Skeletal muscle tissue (tissue), 4 donors: Measurements from ENCODE around the gene HOXC9. TPM values are rescaled to one million over a fixed set of nuclear protein-coding genes. Genes with fewer than 3 reads are reported as not detected.
A peak's percentile ranks its signal among the peaks of the same experiment; 100 is the strongest.

Source experiments
- H3K27ac ChIP-seq: one replicate; pipeline ENCODE4 v1.7.0; 2013; ENCODE audit warnings: mild to moderate bottlenecking, low read depth, low read length, inconsistent platforms
- H3K27me3 ChIP-seq, 3 donors: one replicate each; pipeline ENCODE4 v1.7.0; 2013; ENCODE audit warnings: low read length in 3 of 3; ENCODE audit not compliant: control insufficient read depth in 3 of 3, insufficient read depth in 3 of 3
- H3K36me3 ChIP-seq, 3 donors: one replicate each; pipeline ENCODE4 v1.7.0; 2013; ENCODE audit warnings: low read length in 3 of 3; ENCODE audit not compliant: control insufficient read depth in 3 of 3, insufficient read depth in 3 of 3
- H3K4me1 ChIP-seq, 3 donors: one replicate each; pipeline ENCODE4 v1.7.0; 2013; ENCODE audit warnings: low read length in 3 of 3, mild to moderate bottlenecking in 3 of 3; ENCODE audit not compliant: control insufficient read depth in 3 of 3, insufficient read depth in 3 of 3
- H3K4me3 ChIP-seq, 3 donors: one replicate each; pipeline ENCODE4 v1.7.0; 2013; ENCODE audit warnings: low read length in 3 of 3
- H3K9ac ChIP-seq, 3 donors: one replicate each; pipeline ENCODE4 v1.7.0; 2013; ENCODE audit warnings: low read length in 3 of 3, mild to moderate bottlenecking in 3 of 3, moderate library complexity in 2 of 3, low read depth in 1 of 3
- H3K9me3 ChIP-seq, 3 donors: one replicate each; pipeline ENCODE4 v1.7.0; 2013; ENCODE audit warnings: low read length in 3 of 3; ENCODE audit not compliant: control insufficient read depth in 3 of 3
- total RNA-seq: library from RNA; depleted of rRNA; stranded (reverse); fragments of >200 nt; gene quantifications from one replicate; pipeline ENCODE4 v1.2.3, GENCODE V29; 2014
- donor health status: Osteomylitis.

The HOXC9 gene
- total RNA-seq, 1 donor from 2014 or later, result 4.2 TPM

DNA sequence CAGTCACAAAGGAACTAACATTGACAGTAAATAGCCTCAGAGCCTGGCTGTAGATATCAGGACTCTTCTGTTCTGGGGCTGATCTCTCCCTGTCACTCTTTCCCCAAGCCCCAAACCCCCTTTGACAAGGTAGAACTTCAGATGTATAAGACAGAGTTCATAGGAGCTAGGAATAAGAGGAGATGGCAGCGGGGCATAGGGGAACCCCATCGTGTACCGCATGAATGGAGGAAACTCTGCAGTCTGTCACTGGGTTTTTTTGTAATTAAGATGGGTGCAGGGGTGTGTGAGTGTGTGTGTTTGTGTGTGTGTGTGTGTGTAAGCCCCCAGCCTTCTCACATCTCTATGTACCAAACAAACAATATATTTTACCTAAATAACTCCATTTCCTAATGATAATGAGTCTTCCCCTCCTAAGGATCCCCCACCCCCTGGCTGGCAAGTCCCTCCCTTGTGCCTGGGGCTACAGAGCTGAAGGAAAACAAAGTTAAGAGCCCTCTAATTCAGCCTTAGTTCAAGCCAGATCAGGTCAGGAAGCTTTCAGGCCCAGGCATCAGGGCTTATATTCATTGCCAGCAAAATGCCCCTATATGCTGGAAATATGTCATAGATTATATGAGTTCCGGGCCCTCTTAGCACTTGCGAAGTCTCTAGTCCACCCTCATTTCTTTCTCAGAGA lies 44.6 kb downstream of the HOXC9 start:
- Histone ChIP-seq H3K27ac (peak overlapping the region; percentile 37), H3K9ac (no peak overlapping the region), H3K9me3 (no peaks in the 10 kb centered on the region), H3K4me1 (peaks cover 17 to 22% (median 18%) of the 10 kb centered on the region in 3 donors), H3K36me3 (no peaks in the 10 kb centered on the region), H3K4me3 (no peak overlapping the region), H3K27me3 (peaks cover 0 to 3% (median 3%) of the 10 kb centered on the region in 3 donors)

DNA sequence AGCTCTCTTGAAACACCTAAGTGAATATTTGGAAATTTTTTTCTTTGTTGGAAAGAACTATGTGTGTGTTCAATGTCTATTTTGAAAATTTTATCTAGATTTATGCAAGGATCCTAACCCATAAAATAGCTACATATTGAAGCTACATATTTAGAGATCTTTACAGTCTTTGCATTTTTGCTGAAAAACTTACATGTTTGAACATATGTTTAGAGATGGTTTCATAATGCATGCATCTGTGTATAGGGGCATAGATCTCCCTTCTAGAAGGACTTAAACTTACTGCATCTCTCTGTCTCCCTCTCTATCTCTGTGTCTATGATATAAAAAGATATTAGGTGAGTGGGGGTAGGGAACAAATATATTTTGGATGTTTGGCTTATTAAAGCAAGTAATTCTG lies 45.4 kb downstream of the HOXC9 start:
- H3K9me3 ChIP-seq, result no peaks in the 10 kb centered on the region
- H3K9ac ChIP-seq, result no peak overlapping the region
- H3K36me3 ChIP-seq, result no peaks in the 10 kb centered on the region
- H3K4me1 ChIP-seq, result peaks cover 15 to 19% (median 17%) of the 10 kb centered on the region in 3 donors
- peaks cover 0 to 3% (median 3%) of the 10 kb centered on the region in 3 donors for H3K27me3 ChIP-seq
- no peak overlapping the region for H3K4me3 ChIP-seq
- H3K27ac ChIP-seq, result no peak overlapping the region

DNA sequence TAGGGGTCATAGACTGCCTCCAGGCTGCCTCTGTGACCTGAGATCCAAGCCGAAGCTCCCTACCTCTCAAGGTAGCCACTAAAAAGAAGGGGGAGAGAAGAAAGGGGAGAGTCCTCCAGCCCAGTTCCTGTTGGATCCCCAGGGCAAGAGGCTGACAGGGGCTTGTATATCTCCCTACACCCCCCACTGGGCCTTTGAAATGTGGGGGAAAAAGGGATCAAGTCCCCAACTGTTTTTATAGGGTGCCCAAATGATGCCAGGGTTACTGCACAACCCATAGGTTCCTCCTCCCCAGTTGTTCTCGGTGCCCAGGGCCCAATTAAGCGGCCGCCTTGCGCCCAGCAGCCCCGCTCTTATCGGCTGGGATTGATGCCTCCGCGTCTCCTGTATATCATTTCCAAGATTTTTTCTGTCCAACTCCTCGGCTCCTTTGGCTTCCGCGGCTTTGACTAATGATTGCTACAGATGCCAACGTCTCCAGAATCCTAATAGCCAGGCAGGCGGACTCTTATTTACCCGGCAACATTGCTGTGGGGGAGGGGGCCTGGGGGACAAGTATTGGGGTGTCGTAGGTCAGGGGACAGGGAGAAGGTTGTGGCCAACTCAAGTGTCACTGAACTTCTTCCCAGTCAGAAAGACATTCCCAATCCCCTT lies 46.0 kb downstream of the HOXC9 start:
- no peaks in the 10 kb centered on the region for H3K36me3 ChIP-seq
- H3K4me1 ChIP-seq, result peaks cover 15 to 22% (median 17%) of the 10 kb centered on the region in 3 donors
- no peak overlapping the region for H3K4me3 ChIP-seq
- no peaks in the 10 kb centered on the region for H3K9me3 ChIP-seq
- no peak overlapping the region for H3K27ac ChIP-seq
- H3K27me3 ChIP-seq, result peaks cover 0 to 3% (median 3%) of the 10 kb centered on the region in 3 donors
- H3K9ac ChIP-seq, result no peak overlapping the region

DNA sequence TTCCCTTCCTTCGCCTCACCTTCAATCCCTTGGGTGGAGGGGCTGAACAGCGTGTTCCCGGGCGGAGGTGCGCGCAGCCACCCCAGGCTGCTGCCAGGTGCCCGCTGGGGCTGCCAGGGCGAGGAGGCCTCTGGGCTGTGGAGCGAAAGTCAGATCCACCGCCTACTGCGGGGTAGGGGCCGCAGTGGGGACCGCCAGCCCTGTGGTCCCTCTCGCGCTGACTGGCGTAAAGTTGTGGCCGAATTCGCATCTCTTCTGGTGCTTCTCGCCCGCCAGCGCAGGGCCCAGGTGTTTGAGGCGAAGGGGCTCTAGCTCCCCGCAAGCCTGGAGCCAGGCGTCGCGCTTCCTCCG lies 46.8 kb downstream of the HOXC9 start:
- Histone ChIP-seq H3K36me3 (no peaks in the 10 kb centered on the region), H3K4me3 (no peak overlapping the region), H3K9ac (no peak overlapping the region), H3K4me1 (peaks cover 15 to 25% (median 17%) of the 10 kb centered on the region in 3 donors), H3K27me3 (peaks cover 0 to 3% (median 3%) of the 10 kb centered on the region in 3 donors), H3K9me3 (no peaks in the 10 kb centered on the region), H3K27ac (no peak overlapping the region)

DNA sequence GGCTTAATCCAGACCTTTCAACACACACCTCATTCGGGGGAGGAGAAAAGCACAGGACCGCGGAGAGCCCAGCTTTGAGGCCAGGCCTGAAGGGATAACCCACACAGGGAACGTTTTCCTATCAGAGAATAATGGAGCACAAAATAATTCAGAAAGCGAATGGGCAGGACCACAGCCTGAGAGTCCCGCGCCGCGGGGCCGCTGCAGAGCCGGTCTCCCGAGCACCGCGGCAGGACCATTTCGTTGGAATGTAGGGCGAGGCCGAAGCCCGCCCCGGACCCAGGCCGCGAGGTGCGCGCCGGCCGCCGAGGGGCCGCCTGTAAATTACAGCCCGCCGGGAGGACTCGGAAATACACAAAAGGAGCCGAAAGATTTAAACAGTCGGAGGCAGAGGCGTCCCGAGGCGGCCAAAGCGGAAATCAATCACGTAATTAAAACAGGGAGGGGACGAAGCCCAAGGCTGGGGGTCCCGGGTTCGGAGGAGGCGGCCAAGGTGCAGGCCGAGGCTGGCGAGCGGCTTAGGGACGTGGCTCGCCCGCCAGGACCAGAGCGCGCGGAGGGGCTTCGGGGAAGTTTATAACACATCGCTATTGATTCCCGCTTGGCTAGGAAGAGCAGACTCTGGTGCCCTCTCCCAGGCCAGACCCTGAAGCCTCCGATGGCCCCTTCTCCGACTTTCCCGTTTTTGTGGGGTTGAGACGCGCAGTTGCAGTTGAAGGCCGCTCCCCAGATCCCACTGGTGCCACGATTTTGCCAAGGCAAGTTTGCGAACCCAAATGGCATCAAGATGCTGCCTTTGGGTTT lies 47.4 kb downstream of the HOXC9 start:
- H3K4me3 ChIP-seq, result no peak overlapping the region
- H3K9me3 ChIP-seq, result no peaks in the 10 kb centered on the region
- H3K4me1 ChIP-seq, result peaks cover 15 to 25% (median 17%) of the 10 kb centered on the region in 3 donors
- no peaks in the 10 kb centered on the region for H3K36me3 ChIP-seq
- peaks cover 0 to 3% (median 3%) of the 10 kb centered on the region in 3 donors for H3K27me3 ChIP-seq
- H3K27ac ChIP-seq, result no peak overlapping the region
- no peak overlapping the region for H3K9ac ChIP-seq

DNA sequence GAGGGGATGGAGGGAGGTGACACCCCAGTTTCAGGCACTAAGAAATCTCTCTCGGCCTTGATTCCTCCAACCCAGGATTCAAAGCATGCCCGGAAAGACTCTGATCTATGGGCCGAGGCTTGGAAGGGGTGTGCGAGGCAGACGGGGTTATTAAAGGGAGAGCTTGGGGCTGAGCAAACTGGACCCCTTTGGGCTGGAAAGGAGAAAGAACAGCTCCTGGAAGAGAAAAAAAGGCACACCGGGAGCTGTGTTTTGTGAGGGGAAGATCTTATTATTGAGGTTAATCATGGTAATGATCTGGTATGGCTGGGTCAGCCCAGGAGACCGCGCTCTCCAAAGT lies 48.0 kb downstream of the HOXC9 start:
- no peaks in the 10 kb centered on the region for H3K9me3 ChIP-seq
- peaks cover 15 to 26% (median 19%) of the 10 kb centered on the region in 3 donors for H3K4me1 ChIP-seq
- H3K27ac ChIP-seq, result no peak overlapping the region
- H3K4me3 ChIP-seq, result no peak overlapping the region
- no peak overlapping the region for H3K9ac ChIP-seq
- no peaks in the 10 kb centered on the region for H3K36me3 ChIP-seq
- peaks cover 0 to 3% (median 3%) of the 10 kb centered on the region in 3 donors for H3K27me3 ChIP-seq

DNA sequence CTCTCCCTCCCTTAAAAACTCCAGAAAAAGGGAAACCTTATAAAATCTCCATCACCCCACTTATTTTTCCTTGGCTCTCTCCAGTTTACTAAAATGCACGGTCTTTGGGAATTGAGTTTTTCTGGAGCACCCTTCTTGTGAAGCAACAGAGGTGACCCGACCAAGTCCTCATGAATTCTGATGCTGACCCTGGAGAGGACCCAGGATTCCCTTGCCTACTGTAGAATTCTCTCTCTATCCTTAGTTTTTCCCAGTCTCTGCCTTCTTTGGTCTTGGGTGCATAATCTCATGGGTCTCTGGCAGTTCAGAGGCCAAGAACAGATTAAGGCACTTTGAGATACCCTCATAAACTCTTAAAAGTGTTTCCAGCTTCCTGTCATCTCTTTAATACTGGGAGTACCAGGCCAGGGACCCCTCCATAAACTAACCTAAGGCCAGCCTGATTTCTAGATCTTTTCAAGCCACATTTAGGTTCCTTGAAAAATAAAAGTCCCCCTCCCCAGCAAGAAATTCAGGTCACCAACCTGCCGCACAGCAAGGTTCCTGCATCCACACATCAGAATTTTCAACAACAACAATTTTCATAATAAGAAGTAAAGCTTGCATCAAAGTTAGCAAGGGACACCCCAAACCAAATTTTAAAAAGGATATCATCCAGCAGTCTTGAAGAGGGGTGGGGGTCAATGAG lies 48.6 kb downstream of the HOXC9 start:
- Histone ChIP-seq H3K4me1 (peaks cover 12 to 25% (median 16%) of the 10 kb centered on the region in 3 donors), H3K27me3 (peaks cover 0 to 3% (median 3%) of the 10 kb centered on the region in 3 donors), H3K9me3 (no peaks in the 10 kb centered on the region), H3K36me3 (no peaks in the 10 kb centered on the region), H3K27ac (no peak overlapping the region), H3K4me3 (no peak overlapping the region), H3K9ac (no peak overlapping the region)

DNA sequence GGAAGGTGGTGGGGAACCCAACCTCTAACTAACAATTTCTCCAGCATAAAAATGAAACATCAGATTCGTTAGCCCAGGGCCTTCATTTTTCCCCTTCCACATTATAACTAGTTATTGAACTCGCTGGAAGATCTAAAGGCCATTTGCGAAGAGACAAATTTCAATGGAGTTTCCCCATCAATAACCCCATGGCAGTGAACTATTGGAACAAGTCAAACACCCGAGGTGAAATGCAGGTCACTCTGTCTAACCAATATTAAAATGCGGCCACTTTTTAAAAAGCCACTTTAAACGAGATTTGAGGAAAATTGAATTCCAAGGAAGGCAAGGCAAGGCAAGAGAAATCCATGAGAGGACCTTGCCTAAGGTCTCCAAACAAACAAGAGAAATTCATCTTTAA lies 49.1 kb downstream of the HOXC9 start:
- no peak overlapping the region for H3K27ac ChIP-seq
- no peak overlapping the region for H3K4me3 ChIP-seq
- H3K27me3 ChIP-seq, result peaks cover 0 to 3% (median 3%) of the 10 kb centered on the region in 3 donors

DNA sequence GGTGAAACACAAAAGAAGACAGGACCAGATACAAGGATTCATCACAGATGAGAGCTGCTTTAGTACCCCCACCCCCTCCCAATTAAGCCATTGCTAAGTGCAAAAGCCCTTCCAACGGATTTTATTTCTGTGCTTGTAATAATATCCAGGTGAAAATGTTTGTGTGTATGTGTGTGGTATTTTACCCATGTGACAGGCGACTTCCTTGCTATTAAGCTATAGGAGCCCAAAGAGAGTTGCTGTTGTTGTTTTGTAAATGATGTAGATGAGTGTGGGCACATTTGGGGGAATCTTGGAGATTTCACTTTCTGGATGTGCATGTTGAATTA lies 50.5 kb downstream of the HOXC9 start:
- H3K4me3 ChIP-seq, result no peak overlapping the region
- H3K27me3 ChIP-seq, result peaks cover 0 to 3% (median 3%) of the 10 kb centered on the region in 3 donors

More for the DNA sequence above, 49.1 kb downstream of the HOXC9 start:
- no peaks in the 10 kb centered on the region for H3K36me3 ChIP-seq
- H3K9me3 ChIP-seq, result no peaks in the 10 kb centered on the region
- H3K9ac ChIP-seq, result no peak overlapping the region
- H3K4me1 ChIP-seq, result peaks cover 7 to 19% (median 12%) of the 10 kb centered on the region in 3 donors

More for the DNA sequence above, 50.5 kb downstream of the HOXC9 start:
- Histone ChIP-seq H3K9me3 (no peaks in the 10 kb centered on the region), H3K9ac (no peak overlapping the region), H3K36me3 (no peaks in the 10 kb centered on the region), H3K27ac (no peak overlapping the region), H3K4me1 (peaks cover 5 to 16% (median 12%) of the 10 kb centered on the region in 3 donors)
